Stimulated activated CD4-positive, alpha-beta T cell treated with anti-CD3 and anti-CD28 coated beads, Interleukin-1b, Interleukin-23, amount 100 ng/mL, for 24 hours (primary cell): ENCODE results near the gene CNGA2.

Source experiments
- DNase-seq, 4 experiments: peaks; one replicate each; pipeline ENCODE4 v3.0.0-alpha.2; 2020; ENCODE audit warnings: low read depth in 4 of 4, low spot score in 1 of 4

CNGA2 gene

DNA sequence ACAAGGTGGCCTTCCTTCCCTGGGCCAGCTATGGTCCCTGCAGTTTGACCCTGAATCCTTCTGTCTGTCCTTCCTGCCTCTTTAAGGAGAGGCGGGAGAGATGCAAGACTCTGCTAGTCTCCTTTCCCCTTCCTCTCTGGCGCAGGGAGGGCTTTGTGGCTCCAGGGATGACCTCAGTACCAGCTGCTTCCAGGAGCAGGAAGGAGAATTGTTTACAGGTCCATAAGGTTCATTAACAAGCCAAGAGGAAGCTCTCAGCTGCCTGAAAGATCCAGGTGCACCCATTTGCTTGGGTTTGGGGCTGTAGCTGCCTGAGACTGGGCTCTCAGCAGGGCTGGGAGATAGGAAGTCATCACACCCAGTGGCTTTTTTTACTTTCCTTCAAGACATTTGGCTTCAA is 22.8 kb upstream of the CNGA2 start:
- no peak for DNase-seq

DNA sequence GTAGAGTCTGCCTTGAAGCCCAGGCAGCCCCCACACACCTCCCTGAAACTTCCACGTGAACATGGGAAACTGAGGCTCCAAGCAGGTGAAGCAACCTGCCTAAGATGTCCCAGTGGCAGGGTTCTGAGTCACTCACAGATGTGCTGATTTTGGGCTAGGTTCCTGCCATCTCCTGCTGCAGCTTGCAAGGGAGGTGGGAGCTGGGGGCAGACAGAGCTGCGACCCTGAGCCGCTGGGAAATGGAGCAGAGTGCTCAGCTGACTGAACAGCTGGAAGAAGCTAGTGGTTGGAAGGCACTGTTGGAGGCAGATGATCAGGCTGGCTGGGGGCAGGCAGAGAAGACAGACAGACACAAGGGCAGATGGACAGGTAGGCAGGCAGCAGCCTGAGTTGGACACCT is 22.3 kb upstream of the CNGA2 start:
- no peak for DNase-seq

DNA sequence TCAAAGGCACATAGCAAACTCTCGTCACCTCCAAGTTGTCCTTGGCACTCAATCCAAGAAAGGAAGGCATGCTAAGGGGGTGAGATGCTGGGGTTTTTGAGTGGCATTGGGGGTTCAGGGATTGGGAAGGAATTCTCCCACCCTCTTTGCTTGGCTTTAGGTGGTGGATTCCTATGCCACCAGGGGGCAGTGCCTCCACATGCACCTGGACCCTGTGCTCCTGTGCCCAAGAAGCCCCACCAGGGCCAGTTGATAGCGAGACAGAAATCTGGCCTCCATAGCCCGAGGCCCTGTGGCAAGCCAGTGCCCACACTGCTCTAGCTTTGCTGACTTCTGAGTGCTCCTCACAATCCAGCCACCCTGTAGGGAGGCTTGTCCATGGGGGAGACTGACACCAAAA is 20.7 kb upstream of the CNGA2 start:
- no peak for DNase-seq

DNA sequence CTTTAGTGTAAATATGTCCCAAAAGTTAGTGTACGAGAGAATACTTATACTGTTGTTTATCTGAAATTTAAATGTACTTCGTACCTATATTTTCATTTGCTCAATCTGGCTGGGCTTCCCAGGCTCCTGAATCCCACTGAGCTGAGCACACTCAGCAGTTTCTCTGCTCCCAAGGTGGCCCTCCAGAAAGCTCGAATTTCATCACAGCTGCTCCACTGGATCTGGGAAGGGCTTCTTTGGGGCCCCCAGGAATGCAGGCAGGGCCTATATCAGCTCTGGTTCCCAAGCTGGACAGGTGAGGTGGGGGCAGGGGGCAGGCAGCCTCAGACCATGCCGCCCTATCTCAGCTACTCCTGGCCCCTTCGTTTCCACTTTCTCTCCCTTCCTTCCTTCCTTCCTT is 20.2 kb upstream of the CNGA2 start:
- DNase-seq, result no peak

DNA sequence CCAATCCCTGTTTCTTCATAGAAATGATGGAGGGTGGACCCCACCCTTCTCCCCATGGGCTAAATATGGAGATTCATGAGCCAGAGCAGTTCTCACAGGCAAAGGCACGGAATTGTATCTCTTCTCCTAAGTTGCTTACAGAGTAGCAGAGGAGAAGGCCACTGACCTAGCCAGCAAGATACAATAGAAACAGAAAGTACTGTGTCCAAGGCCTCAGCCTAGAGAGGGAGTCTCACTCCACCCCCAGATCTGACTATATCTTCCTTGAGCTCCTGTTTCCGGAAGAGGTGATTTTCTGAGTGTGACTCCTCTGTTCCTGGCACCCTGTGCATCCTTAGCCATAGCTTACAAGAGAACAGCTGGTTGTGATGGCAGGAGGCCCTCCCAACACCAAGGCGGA is 18.8 kb upstream of the CNGA2 start, which contains the start of gene FATE1:
TSS of gene FATE1 (plus strand) at position 284 of the 400 bp plus-strand sequence. CDS start at position 369, 85 bp downstream.
- no peak for DNase-seq

DNA sequence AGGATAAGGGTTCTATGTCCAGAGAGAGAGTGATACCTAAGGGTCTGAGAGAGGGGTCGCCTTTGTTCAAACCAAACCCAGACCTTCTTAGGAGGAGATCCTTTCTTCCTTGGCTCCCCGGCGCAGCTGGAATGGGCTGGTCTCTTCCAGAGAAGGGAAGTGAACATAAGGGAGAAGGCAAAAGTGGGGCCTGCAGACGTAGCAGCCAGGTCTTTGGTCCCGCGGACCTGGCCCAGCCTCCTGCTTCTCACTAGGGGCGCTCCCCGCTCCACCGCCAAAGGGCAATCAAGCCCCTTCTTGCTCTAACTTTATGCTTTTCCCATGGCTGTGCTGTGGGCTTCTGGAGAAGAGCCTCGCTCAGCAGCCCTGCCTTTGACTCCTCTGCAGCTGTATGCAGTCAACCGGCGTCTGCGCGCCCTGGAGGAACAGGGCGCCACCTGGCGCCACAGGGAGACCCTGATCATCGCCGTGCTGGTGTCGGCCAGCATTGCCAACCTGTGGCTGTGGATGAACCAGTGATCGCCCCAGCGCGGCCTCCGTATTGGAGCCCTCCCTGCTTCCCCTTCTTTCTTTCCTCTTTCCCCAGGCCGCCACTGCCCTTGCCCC is 12.2 kb upstream of the CNGA2 start:
- no peak for DNase-seq

DNA sequence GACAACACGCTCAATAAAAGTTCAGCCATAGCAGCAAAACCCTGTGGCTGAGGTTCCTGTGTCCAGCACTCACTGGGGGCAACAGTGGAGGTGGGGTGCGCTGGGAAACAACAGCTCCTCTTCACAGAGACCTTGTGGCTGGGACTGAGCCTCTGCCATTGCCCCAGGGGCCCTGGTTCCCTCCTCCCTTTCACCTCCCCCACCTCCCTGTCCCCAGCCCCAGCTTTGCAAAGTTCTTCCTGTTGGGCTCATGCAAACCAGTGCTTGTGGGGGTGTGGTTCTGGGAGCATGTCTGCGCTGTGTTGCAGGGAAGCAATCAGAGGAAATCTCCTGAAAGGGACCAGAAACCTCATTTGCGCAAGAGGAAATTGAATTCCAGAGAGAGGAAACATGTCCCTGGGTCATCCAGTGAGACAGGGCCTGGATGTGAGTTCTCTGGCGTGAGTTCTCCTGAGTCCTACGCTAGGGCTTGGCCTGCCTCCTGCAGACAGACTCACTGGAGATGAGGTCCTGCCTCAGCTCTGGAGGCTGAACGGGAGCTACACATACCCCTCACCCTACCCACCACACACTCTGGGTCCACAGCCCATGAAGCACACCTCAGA is 11.3 kb upstream of the CNGA2 start:
- no peak for DNase-seq

DNA sequence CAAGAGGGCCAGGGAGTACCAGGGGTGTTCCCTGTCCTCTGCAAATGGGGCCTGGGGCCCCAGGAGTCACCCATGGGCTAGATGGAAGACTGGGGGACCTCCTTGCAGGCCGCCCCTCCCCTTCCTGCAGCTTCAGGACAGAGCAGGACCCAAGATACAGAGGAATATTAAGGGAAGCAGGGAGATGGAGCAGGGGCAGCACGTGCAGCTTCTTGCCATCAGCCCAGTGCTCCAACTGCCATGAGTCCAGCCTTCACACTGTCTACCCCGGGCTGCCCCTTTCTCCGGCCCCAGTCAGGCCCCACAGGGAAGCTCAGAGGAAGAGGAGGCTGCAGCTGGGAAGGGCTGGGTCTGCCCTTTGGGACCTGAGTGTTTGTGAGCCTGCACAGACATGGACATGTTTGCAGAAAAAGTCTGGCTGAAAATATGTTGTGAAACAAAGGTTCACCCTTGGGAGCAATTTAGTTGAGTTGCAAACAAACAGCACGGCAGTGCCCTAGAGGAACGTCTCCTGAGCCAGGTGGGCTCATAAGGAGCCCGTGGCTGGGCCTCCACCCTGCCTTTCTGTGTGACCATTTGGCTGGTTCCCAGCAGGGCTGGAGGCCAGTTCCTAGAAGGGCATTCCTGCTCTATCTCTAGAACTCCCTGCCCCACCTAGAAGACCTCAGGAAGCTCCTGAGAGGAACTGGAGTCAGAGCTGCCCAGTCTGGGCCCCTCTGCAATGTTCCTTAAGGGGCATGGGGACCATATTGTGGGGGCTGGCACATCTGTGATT is 9.8 kb upstream of the CNGA2 start:
- no peak for DNase-seq

DNA sequence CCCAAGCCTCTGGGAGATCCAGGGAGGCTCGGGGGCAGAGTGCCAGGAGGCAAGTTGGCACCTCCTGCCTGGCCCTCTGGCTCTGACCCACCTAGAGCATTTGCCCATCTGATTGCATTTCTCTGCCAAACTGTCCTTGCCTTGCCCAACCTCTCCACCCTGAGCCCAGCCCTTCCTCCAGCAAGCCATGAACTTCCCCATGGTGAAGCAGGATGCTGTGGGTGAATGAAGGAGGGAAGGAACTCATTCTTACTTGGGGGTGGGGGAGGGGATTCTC is 9.3 kb upstream of the CNGA2 start:
- no peak for DNase-seq

DNA sequence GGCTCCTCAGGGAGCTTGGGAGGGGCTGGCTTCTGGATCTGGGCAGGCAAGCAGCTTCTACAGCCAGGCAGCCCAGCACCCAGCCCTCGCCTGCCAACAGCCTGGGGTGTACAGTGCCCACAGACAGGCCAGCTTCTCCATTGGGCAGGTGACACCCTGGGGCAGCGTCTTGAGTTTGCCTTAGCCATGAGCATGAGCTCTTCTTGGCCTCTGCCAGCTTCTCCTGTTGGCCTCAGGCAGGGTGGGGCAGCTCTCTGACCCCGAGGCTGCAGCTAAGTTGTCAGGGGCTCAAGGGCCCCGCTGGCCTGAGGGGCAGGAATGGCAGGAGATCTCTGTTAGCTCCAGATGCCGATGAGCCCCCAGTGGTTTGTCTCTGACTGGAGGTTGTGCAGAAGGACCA is 7.8 kb upstream of the CNGA2 start:
- DNase-seq, result no peak

DNA sequence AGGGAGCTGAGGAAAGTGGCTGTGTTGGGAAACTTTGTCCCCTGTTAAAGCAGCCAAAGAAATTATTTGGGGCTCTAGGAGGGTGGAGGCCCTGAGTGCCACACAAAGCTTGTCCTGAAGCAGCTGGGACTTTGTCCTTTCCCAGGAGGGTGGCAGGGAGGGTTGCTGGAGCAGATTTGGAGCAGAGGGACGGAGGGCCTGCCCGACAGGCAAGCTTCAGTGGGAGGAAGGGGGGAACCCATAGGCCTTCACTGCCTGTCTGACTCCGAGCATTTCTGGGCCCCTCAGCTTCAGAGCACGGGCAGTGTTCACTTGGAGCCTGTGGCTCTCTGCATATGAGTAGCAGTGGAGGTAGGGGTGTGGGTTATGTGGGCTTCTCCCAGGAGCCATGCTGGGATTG is 7.2 kb upstream of the CNGA2 start:
- no peak for DNase-seq

DNA sequence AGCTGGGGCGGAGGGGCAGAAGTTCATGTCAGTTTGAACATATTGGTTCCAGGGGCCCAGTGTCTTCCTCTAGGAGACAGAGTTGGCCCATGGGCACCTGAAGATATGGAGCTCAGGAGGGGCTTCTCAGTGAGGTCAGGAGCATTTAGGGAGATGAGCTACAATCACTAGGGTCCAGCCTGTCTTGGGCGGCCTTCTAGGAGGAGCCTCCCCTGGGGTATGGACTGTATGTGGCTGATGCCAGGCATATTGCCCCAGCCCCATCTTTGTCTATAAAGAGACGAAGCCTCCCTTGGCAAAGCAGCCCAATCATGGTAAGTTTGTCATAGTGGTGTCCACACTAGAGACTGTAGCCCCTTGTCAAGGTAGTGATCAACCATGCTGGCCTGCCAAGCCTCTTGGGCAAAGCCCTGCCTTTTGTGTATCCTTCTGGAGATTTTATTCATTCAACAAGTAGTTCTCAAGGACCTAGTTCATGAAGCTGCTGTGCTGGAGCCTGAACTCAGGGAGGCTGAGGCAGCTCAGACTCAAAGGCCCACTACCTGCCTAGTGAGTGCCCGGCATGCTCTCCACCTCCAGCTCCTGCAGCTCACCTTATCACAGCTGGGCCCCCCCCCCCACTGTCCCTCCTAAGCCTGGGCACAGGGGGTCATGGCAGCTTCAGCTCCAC is 5.4 kb upstream of the CNGA2 start:
- no peak for DNase-seq

DNA sequence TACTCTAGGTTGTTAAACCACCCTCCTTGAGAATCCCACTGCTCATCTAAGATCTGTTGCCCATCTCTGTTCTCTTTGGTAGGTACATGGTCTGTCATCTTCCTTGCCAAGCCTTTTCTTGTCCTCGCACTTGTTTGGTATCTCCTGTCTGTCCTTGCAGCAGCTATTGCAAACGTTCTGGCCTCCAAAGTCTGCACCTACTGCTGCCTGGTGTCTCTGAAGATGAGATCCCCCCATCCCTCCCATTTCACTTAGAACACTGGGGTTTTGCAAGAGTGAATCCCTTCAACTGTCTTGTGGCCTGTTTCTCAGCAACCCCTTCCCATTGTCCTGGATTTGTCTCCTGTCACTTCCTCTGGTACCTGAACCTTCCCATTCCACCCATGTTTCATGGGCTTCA is 673 bp downstream of the CNGA2 start:
- no peak for DNase-seq

DNA sequence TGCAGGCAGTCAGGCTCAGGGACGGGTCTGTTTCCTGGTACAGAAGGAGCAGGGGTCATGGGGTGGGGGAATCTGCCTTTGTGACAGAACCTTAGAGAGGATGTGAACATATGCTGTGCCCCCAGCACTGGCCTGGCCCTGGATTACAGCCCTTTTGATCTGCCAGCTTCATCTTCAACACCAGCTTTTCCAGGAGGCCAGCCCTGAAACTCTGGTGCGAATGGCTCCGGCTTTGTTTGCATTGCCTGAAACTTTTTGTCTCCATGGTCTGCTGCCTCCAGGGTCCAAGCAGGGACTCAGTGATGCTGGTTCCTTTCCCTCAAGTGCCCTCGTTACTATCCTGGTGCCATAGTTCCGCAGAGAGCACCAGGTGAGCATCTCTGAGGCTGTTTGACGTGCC is 2.1 kb downstream of the CNGA2 start:
- no peak for DNase-seq

DNA sequence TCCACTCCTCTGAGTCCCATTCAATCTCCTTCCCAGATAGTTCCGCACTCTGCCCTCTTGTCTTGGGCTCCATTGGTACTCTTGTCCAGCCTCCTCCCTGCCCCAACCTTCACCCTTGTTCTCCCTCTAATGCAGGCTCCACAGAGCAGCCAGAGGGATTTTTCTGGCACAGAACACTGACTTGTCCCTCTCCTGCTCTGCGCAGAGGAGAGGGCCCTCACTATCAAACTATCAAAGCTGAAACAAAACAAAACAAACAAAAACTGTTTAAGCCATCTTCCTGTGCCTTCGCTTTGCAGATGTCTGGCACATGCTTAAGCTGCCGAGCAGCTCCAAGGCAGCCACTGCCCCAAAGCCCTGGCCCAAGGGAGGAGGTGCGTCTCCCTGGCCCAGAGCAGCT is 2.9 kb downstream of the CNGA2 start:
- DNase-seq, result no peak

DNA sequence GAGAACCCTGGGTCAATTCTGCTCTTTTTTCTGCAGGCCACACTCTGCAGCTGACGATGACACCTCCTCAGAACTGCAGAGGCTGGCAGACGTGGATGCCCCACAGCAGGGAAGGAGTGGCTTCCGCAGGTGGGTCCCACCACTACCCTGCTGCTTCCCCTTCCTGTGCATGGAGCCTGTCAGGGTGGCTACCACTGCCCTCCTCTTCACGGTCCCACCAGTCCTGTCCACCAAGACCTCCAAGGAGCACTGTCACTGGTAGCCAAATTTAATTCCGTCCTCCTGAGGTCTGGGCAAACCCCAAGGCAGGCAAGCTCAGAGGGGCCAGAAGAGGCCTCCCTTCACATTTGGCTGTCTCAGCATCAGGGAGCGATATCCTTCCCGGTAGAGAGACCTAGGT is 4.2 kb downstream of the CNGA2 start:
- no peak for DNase-seq

DNA sequence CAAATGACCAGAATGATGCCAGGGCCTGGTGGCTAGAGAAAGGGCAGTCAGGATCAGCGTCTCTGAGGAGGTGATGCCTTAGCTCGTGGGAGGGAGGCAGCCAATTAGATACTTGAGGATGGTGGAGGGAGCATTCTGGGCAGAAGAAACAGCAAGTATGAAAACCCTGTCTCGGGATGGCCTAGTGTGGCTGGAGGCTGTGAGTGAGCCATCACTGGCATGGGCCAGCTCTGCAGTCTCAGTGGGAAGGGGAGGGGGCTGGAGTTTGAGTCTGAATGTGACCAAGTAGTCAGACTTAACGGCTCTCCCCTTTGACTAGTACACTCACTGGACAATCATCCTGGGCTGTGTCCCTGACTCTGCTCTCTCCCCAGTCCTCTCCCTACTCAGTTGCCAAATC is 7.1 kb downstream of the CNGA2 start:
- DNase-seq, result no peak

DNA sequence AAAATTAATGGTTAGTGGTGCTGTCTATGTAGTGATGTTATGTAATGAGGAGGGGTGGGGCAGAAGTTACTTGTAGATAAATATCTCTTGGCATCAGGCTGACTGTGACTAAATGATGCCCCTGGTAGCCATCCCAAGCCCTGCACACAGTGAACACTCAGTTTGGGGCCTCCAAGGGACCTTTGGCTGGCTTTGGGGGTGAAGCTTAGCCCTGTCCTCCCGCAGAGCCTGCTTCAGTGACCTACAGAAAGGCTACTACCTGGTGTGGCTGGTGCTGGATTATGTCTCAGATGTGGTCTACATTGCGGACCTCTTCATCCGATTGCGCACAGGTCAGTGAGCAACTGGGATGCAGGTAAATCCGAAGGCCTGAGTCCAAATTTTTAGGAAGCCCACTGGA is 7.8 kb downstream of the CNGA2 start:
- no peak for DNase-seq

DNA sequence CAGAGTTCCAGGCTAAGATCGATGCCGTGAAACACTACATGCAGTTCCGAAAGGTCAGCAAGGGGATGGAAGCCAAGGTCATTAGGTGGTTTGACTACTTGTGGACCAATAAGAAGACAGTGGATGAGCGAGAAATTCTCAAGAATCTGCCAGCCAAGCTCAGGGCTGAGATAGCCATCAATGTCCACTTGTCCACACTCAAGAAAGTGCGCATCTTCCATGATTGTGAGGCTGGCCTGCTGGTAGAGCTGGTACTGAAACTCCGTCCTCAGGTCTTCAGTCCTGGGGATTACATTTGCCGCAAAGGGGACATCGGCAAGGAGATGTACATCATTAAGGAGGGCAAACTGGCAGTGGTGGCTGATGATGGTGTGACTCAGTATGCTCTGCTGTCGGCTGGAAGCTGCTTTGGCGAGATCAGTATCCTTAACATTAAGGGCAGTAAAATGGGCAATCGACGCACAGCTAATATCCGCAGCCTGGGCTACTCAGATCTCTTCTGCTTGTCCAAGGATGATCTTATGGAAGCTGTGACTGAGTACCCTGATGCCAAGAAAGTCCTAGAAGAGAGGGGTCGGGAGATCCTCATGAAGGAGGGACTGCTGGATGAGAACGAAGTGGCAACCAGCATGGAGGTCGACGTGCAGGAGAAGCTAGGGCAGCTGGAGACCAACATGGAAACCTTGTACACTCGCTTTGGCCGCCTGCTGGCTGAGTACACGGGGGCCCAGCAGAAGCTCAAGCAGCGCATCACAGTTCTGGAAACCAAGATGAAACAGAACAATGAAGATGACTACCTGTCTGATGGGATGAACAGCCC is 9.3 kb downstream of the CNGA2 start:
- no peak for DNase-seq

DNA sequence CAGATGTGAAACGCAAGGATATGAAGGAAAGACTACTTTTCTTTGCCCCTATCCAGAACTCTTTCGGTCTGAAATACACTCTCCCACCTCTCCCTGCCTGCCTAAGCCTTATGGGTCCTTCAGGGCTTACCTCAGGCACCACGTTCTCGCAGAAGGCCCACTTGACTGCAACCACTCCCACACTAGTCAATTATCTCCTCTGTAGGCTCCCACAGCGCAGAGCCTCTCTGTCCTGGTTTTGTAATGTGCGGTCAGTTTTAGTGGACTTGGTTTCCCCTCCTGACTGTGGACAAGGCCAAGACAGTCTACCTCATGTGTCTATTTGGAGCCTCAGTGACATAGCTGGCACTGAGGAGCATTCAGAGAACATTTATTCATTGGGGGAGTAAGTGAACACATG is 11.1 kb downstream of the CNGA2 start:
- DNase-seq, result no peak

DNA sequence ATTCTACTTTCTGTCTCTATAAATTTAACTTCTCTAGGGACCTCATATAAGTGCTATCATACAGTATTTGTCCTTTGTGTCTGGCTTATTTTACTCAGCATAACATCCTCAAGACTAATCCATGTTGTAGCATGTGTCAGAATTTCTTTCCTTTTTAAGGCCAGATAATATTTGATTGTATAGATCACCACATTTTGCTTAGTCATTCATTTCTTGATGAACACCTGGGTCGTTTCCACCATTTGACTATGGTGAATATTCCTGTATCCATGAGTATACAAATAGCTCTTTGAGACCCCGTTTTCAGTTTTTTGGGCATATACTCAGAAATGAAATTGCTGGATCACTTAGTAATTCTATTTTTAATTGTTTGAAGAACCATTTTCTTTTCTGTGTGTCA is 12.0 kb downstream of the CNGA2 start:
- DNase-seq, result no peak

DNA sequence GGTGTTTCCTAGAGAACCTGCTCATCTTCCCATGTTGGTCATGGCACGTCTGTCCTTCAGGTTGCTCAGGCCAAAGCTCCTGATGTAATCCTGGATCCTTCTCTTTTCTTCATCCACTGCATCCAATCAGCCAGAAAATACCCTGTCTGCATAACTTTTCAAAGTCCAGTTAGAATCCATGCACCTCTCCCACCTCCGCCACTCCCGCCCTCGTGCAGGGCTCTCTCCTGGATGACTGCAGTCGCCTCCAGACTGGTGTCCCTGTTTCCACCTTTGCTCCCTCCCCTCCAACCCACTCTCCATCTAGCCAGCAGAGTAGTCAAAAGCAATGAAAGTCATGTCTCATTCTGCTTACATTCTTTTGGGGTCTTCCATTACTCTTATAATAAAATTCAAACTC is 16.0 kb downstream of the CNGA2 start:
- no peak for DNase-seq
